Cardiac muscle cell (in vitro differentiated cells and primary cell): ENCODE data around the gene CEP63. TPM values are rescaled to one million over a fixed set of nuclear protein-coding genes. Genes with fewer than 3 reads are reported as not detected.

Source experiments
- DNase-seq, 2 donors: peaks; one replicate each; pipeline versions ENCODE4 v3.0.0 to v3.0.0-alpha.2; 2010 to 2017; ENCODE audit warnings: low read depth in 1 of 2, low spot score in 1 of 2
- H3K27ac ChIP-seq: fragments of 200-600 bp; sonication (generic); 2 replicates; pipeline ENCODE4 v1.5.1; 2016
- H3K27me3 ChIP-seq: fragments of 200-600 bp; sonication (generic); 2 replicates; pipeline ENCODE4 v1.6.0; 2016; ENCODE audit warnings: control low read depth
- H3K36me3 ChIP-seq: fragments of 200-600 bp; sonication (generic); 2 replicates; pipeline ENCODE4 v1.5.1; 2016; ENCODE audit warnings: control low read depth
- H3K4me1 ChIP-seq: fragments of 200-600 bp; sonication (generic); 2 replicates; pipeline ENCODE4 v1.8.1; 2017; ENCODE audit warnings: low read depth, mild to moderate bottlenecking, mixed run types
- H3K4me3 ChIP-seq: fragments of 200-600 bp; sonication (generic); 2 replicates; pipeline ENCODE4 v1.5.1; 2016; ENCODE audit warnings: mild to moderate bottlenecking
- H3K9me3 ChIP-seq: fragments of 200-600 bp; sonication (generic); 2 replicates; pipeline ENCODE4 v1.5.1; 2017; ENCODE audit warnings: low read depth, mild to moderate bottlenecking, control low read depth
- polyA plus RNA-seq: library from polyadenylated mRNA; unstranded; fragments of >200 nt; fragmentation: Nextera tagmentation; extraction: Ambion mirVana; gene quantifications from 2 replicates; pipeline ENCODE4 v1.2.1, GENCODE V29; 2016
- total RNA-seq: library from RNA; depleted of rRNA; stranded (reverse); fragments of >200 nt; gene quantifications from 2 replicates; pipeline ENCODE4 v1.2.3, GENCODE V29; 2016
- TF ChIP-seq, protein P1 (sequence below): IDR thresholded peaks from 2 replicates; pipeline ENCODE4 v1.5.1; 2012; ENCODE audit warnings: low read depth, mild to moderate bottlenecking, low read length

CEP63 gene
- total and polyA plus RNA-seq, 2 experiments from 2014 or later = 36.6 to 51.2 TPM

DNA sequence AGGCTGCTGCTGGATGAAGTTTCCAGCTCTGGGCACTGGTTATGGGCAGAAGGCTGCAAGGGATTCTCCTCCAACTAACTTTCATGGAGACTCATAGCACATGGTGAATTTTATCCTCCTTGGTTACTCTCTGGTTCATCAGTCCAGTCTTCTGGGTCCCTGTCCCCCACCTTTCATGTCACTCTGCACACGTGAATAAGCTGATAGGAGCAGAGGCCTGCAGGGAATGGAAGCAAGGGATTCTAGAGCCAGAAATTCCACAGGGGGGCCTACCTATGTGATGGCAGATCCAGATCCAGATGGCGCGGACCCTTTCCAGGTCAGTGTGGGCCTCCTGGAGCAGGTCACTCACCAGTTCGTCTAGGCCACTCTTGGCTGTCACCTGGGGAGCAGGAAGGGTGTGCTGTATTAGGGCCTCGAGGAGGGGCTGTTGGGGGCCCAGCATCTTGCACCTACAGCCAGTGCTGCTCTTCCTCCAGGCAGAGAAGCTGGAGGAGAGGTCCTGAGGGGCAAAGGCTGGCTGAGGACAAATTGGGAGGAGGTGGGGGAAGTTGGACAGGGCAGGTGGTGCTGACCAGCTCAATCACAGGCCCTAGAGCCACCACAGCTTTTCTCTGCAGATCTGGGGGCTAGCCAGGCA is 134.7 kb downstream of the CEP63 start:
- H3K9me3 ChIP-seq = no peaks in the 10 kb centered on the region
- TF ChIP-seq, protein P1, sequence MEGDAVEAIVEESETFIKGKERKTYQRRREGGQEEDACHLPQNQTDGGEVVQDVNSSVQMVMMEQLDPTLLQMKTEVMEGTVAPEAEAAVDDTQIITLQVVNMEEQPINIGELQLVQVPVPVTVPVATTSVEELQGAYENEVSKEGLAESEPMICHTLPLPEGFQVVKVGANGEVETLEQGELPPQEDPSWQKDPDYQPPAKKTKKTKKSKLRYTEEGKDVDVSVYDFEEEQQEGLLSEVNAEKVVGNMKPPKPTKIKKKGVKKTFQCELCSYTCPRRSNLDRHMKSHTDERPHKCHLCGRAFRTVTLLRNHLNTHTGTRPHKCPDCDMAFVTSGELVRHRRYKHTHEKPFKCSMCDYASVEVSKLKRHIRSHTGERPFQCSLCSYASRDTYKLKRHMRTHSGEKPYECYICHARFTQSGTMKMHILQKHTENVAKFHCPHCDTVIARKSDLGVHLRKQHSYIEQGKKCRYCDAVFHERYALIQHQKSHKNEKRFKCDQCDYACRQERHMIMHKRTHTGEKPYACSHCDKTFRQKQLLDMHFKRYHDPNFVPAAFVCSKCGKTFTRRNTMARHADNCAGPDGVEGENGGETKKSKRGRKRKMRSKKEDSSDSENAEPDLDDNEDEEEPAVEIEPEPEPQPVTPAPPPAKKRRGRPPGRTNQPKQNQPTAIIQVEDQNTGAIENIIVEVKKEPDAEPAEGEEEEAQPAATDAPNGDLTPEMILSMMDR = no peak
- H3K4me1 ChIP-seq = no peaks in the 10 kb centered on the region
- no peak for DNase-seq
- H3K27ac ChIP-seq = no peak overlapping the region
- no peaks in the 10 kb centered on the region for H3K36me3 ChIP-seq
- no peak overlapping the region for H3K4me3 ChIP-seq
- peaks cover 15% of the 10 kb centered on the region for H3K27me3 ChIP-seq

DNA sequence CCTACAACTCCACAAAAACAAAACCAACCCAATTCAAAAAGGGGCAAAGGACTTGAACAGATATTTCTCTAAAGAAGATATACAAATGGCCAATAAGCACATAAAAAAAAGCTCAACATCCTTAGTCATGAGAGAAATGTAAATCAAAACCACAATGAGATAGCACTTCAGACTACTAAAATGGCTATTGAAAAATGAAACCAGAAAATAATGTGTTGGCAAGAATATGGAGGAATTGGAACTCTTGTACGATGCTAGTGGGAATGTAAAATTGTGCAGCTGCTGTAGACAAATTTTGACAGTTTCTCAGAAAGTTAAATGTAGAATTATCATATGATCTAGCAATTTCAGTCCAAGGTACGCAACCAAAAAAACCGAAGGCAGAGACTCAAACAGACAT is 136.0 kb downstream of the CEP63 start:
- H3K4me1 ChIP-seq = no peaks in the 10 kb centered on the region
- H3K9me3 ChIP-seq = no peaks in the 10 kb centered on the region
- H3K27ac ChIP-seq = no peak overlapping the region
- no peak overlapping the region for H3K4me3 ChIP-seq
- DNase-seq = peak in 1 of 2 donors; percentile 42
- peaks cover 8% of the 10 kb centered on the region for H3K27me3 ChIP-seq
- H3K36me3 ChIP-seq = no peaks in the 10 kb centered on the region
- TF ChIP-seq, protein P1 = no peak

GRCh38 chr3:134622806-134623365 is 137.0 kb downstream of the CEP63 start:
- H3K4me1 ChIP-seq = no peaks in the 10 kb centered on the region
- peaks cover 15% of the 10 kb centered on the region for H3K27me3 ChIP-seq
- no peaks in the 10 kb centered on the region for H3K9me3 ChIP-seq
- TF ChIP-seq, protein P1 = no peak
- H3K27ac ChIP-seq = no peak overlapping the region
- H3K36me3 ChIP-seq = no peaks in the 10 kb centered on the region
- no peak overlapping the region for H3K4me3 ChIP-seq
- DNase-seq = no peak

- Histone ChIP-seq H3K27me3 (peaks cover 18% of the 10 kb centered on the region), H3K27ac (no peak overlapping the region), H3K4me1 (no peaks in the 10 kb centered on the region), H3K36me3 (no peaks in the 10 kb centered on the region), H3K9me3 (no peaks in the 10 kb centered on the region), H3K4me3 (no peak overlapping the region)
- TF ChIP-seq, protein P1 = no peak
- no peak for DNase-seq
Observed at GRCh38 chr3:134623615-134624245, 137.9 kb downstream of the CEP63 start.

Other genes with a start within 250 kb of the CEP63 start
- 65.9 and 73.3 TPM in 2 replicates for gene RYK, start 235.2 kb upstream of the CEP63 start, total RNA-seq
- gene RYK, start 235.2 kb upstream of the CEP63 start, polyA plus RNA-seq = 61.8 and 75.5 TPM in 2 replicates
- 64.2 and 103 TPM in 2 replicates for gene AMOTL2, start 111.6 kb upstream of the CEP63 start, total RNA-seq
- 26.7 and 32.1 TPM in 2 replicates for gene AMOTL2, start 111.6 kb upstream of the CEP63 start, polyA plus RNA-seq
- 44.9 and 49.6 TPM in 2 replicates for gene ANAPC13, start 72 bp upstream of the CEP63 start, total RNA-seq
- gene ANAPC13, start 72 bp upstream of the CEP63 start, polyA plus RNA-seq = 145 and 157 TPM in 2 replicates
- gene KY, start 165.0 kb downstream of the CEP63 start, total RNA-seq = 0.46 and 1.2 TPM in 2 replicates
- gene KY, start 165.0 kb downstream of the CEP63 start, polyA plus RNA-seq = 0.35 and 1.1 TPM in 2 replicates